ENCODE measurements around the gene MT1M. TPM values are rescaled to one million over a fixed set of nuclear protein-coding genes. Genes with fewer than 3 reads are reported as not detected.

MT1M gene
- polyA plus RNA-seq, 1 donor (not counting 4 experiments of a cell fraction or from before 2014, with no cell fraction given): 0.20 TPM

- H3K9me3 ChIP-seq (ENCODE audit: control insufficient read depth, low read depth, low read length): no peaks in the 10 kb centered on the region
- peaks cover 44% of the 10 kb centered on the region for H3K4me1 ChIP-seq (ENCODE audit: control insufficient read depth, extremely low read depth, insufficient read depth, low read length)
- peak overlapping the region; percentile 95 for H3K27ac ChIP-seq (ENCODE audit: control insufficient read depth, insufficient read depth, low read length)
- peak overlapping the region; percentile 79 for H3K9ac ChIP-seq (ENCODE audit: control insufficient read depth, extremely low read depth, insufficient read depth, low read length)
- H4K20me1 ChIP-seq (ENCODE audit: control insufficient read depth, extremely low read depth, insufficient read depth, low read length): no peaks in the 10 kb centered on the region
- peak; percentile 68 for FAIRE-seq
- DNase-seq (ENCODE audit: low read depth, low spot score): no peak
- dilution Hi-C loops (cut with MboI; ENCODE audit: extremely low pct_ligation_motif_present, low sequenced_read_pairs): no loop called here
- H2AFZ ChIP-seq (ENCODE audit: control insufficient read depth, low read length): no peak overlapping the region
- TF ChIP-seq EZH2 (IDR thresholded peaks at IDR 0.05; ENCODE audit: low read length): no peak
- TF ChIP-seq, protein P1, sequence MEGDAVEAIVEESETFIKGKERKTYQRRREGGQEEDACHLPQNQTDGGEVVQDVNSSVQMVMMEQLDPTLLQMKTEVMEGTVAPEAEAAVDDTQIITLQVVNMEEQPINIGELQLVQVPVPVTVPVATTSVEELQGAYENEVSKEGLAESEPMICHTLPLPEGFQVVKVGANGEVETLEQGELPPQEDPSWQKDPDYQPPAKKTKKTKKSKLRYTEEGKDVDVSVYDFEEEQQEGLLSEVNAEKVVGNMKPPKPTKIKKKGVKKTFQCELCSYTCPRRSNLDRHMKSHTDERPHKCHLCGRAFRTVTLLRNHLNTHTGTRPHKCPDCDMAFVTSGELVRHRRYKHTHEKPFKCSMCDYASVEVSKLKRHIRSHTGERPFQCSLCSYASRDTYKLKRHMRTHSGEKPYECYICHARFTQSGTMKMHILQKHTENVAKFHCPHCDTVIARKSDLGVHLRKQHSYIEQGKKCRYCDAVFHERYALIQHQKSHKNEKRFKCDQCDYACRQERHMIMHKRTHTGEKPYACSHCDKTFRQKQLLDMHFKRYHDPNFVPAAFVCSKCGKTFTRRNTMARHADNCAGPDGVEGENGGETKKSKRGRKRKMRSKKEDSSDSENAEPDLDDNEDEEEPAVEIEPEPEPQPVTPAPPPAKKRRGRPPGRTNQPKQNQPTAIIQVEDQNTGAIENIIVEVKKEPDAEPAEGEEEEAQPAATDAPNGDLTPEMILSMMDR (optimal IDR thresholded peaks at IDR 0.05 in 1 of 3, IDR thresholded peaks at IDR 0.05 in 1 of 3, conservative IDR thresholded peaks at IDR 0.05 in 1 of 3; ENCODE audit: extremely low read depth in 1 of 3, insufficient read depth in 2 of 3, low read length in 3 of 3): no peak
- no peaks in the 10 kb centered on the region for H3K9me1 ChIP-seq (ENCODE audit: control insufficient read depth, extremely low read depth, insufficient read depth, low read length)
- peak overlapping the region; percentile 81 for H3K4me2 ChIP-seq (ENCODE audit: control insufficient read depth, extremely low read depth, insufficient read depth, low read depth, low read length)
- no peaks in the 10 kb centered on the region for H3K27me3 ChIP-seq (ENCODE audit: control insufficient read depth, extremely low read depth, insufficient read depth, low read length)
- H3K4me3 ChIP-seq (ENCODE audit: control insufficient read depth in 2 of 3, extremely low read depth in 1 of 3, insufficient read depth in 2 of 3, low read depth in 1 of 3, low read length in 3 of 3): peak overlapping the region in 2 of 3 experiments; percentile 57 to 62
- no peaks in the 10 kb centered on the region for H3K79me2 ChIP-seq (ENCODE audit: control insufficient read depth, insufficient read depth, low read length)
- H3K36me3 ChIP-seq (ENCODE audit: control insufficient read depth in 2 of 2, extremely low read depth in 1 of 2, insufficient read depth in 2 of 2, low read length in 2 of 2): no peaks in the 10 kb centered on the region
These were observed 26.4 kb upstream of the MT1M start for GRCh38 chr16:56606071-56606475.

- Histone ChIP-seq H3K4me2 (ENCODE audit: control insufficient read depth, extremely low read depth, insufficient read depth, low read depth, low read length) (peak overlapping the region; percentile 81), H3K27ac (ENCODE audit: control insufficient read depth, insufficient read depth, low read length) (peak overlapping the region; percentile 95), H3K79me2 (ENCODE audit: control insufficient read depth, insufficient read depth, low read length) (no peaks in the 10 kb centered on the region), H3K4me3 (ENCODE audit: control insufficient read depth in 2 of 3, extremely low read depth in 1 of 3, insufficient read depth in 2 of 3, low read depth in 1 of 3, low read length in 3 of 3) (peak overlapping the region; percentile 13 to 62 (median 57)), H3K27me3 (ENCODE audit: control insufficient read depth, extremely low read depth, insufficient read depth, low read length) (no peaks in the 10 kb centered on the region), H3K9ac (ENCODE audit: control insufficient read depth, extremely low read depth, insufficient read depth, low read length) (peak overlapping the region; percentile 79), H2AFZ (ENCODE audit: control insufficient read depth, low read length) (no peak overlapping the region), H3K4me1 (ENCODE audit: control insufficient read depth, extremely low read depth, insufficient read depth, low read length) (peaks cover 49% of the 10 kb centered on the region), H3K36me3 (ENCODE audit: control insufficient read depth in 2 of 2, extremely low read depth in 1 of 2, insufficient read depth in 2 of 2, low read length in 2 of 2) (no peaks in the 10 kb centered on the region), H3K9me1 (ENCODE audit: control insufficient read depth, extremely low read depth, insufficient read depth, low read length) (no peaks in the 10 kb centered on the region), H3K9me3 (ENCODE audit: control insufficient read depth, low read depth, low read length) (no peaks in the 10 kb centered on the region), H4K20me1 (ENCODE audit: control insufficient read depth, extremely low read depth, insufficient read depth, low read length) (no peaks in the 10 kb centered on the region)
- TF ChIP-seq, protein P1 (optimal IDR thresholded peaks at IDR 0.05 in 1 of 3, IDR thresholded peaks at IDR 0.05 in 1 of 3, conservative IDR thresholded peaks at IDR 0.05 in 1 of 3; ENCODE audit: extremely low read depth in 1 of 3, insufficient read depth in 2 of 3, low read length in 3 of 3): no peak
- TF ChIP-seq EZH2 (IDR thresholded peaks at IDR 0.05; ENCODE audit: low read length): no peak
- FAIRE-seq (no peak), DNase-seq (ENCODE audit: low read depth, low spot score) (no peak)
- dilution Hi-C loops (cut with MboI; ENCODE audit: extremely low pct_ligation_motif_present, low sequenced_read_pairs): no loop called here
These were observed 25.9 kb upstream of the MT1M start for GRCh38 chr16:56606476-56607108.
